GM18868 (cell line): ENCODE measurements around the gene BARD1.
"Not testable (repeated sequence)": the region's sequence is repeated elsewhere in the genome, so short reads cannot be mapped to it uniquely, and the experiment has no call there.

Experiments
- ATAC-seq: cut with Tn5 transposase; IDR thresholded peaks from one replicate; pipeline ENCODE4 v1.9.1; 2021; ENCODE audit warnings: mild to moderate bottlenecking, moderate library complexity; ENCODE audit not compliant: unreplicated experiment

Gene BARD1

DNA sequence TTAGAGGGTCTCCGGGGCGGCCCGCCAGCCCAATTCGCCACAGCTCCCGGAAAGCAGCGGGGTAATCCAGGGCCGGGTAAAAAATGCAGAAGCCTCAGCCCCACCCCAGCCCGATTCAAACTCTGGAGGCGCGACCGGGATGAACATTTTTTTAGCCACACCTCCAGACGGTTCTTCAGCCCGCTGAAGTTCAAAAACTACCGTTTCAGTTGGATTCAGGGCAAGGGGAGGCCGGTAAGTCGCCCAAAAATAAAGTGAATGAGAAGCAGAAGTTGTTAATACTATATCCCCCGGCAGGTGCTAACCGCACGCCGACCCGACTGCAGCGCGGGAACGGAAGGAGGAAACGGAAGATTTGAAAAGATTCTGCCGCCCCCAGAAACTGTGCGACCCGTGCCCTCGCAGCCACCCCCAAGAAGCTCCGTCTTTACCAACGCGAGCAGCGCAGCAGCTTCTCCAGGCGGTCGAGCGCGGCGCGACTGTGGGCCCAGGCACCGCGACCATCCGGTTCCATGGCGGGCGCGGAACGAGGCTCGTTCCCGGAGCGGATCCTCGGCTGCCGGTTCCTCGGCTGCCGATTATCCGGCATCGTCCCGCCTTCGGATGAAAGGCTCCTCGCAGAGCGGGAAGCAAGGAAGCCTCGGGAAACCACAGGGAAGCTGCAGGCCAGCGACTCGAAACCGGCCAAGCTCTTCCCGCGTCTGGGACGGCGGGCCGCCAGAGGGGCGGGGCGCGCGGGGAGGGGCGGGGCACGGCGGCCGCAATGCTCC, at the start of gene BARD1:
BARD1 (minus strand) TSS at position 703 of the 770 bp plus-strand sequence; CDS start at position 589, 114 bp downstream.
- ATAC-seq, result peak; percentile 22

- no peak for ATAC-seq
Measured at GRCh38 chr2:214856137-214856536, 46.7 kb upstream of the BARD1 start.

GRCh38 chr2:214853906-214854305, 44.4 kb upstream of the BARD1 start:
- ATAC-seq, result no peak

DNA sequence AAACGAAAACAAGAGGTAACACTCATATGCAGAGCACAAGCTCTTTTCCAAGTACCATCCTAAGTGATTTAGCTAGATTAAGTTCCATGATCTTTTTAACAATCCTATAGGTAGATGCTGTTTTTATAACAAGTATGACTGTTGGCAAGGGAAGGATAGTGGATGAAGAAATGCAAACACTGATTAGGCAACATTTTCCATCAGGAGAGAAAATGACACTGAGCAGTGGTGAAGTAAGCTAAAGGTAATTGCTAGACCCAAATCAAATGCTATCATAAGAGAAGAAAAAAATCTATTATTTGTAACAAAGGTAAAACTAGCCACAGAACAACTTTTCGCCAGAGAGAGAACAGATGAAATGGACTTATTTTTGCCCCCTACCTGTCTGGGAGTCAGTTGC, 34.3 kb upstream of the BARD1 start:
- ATAC-seq, result no peak

GRCh38 chr2:214839464-214839863, 30.0 kb upstream of the BARD1 start:
- peak; percentile 87 for ATAC-seq

GRCh38 chr2:214837466-214837865, 28.0 kb upstream of the BARD1 start:
- no peak for ATAC-seq

DNA sequence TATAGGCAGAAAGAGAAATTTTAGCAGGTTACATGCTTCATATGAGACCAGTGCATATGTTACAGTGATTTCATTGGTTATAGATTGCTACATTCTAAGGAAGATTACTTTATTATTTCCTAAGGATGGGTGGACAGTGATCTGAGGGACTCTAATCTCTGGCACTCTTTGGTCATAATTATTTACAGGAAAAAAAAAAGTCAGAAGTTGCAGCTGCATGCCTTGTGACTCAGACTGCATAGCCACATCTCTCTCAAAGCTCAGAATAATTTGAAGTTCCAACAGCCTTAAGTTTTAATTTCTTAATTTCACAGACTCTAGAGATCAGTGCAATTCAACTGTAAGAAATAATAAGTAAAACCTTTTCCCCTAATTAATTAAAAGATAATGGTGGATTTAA, 27.1 kb upstream of the BARD1 start:
- no peak for ATAC-seq

DNA sequence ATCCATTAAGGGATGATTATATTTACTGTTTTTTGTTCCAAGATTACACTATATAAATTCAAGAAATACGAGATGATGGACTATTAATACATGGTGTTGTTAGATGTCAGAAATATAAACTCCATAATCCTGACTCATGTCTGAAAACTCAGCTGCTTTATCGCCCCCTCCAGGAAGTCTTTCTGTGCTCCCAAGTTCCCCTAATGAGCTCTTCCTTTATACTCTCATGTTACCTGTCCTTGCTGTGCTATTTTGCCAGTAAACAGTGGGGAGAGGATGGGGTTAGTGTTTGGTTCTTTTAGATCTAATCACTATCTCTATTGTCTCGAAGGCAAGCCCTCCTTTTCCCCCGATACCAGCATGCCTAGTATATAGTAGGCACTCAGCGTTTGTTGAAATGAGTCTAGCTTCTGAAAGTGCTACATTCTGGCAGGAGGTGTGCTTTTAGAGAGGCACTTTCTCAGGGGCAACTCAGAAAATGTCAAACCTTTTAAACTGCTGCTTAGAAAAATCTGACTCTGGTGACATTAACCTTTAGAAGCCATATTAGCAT, 21.4 kb upstream of the BARD1 start:
- peak; percentile 77 for ATAC-seq

- no peak for ATAC-seq
Measured at GRCh38 chr2:214816008-214816533, 6.6 kb upstream of the BARD1 start.

GRCh38 chr2:214810671-214811070, 1.2 kb upstream of the BARD1 start:
- ATAC-seq, result no peak

GRCh38 chr2:214809751-214810564, 475 bp upstream of the BARD1 start:
- peak; percentile 84 for ATAC-seq

DNA sequence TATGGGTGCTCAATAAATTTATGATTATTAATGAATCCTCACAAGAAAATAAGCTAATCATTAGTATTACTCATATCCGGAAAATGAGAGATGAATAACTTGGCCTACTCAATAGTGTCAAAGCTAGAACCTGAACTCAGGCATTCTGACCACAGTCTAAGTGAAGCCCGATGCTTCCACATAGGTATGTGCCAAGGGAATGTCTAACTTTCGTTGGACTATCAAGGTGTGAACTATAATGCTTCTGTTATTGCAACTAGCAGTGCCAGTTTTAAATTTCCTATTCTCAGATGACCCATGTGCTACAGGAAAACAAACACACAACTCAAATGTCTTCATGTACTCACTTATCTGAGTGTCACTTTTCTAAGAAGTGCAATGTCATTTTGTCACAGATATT, 1.8 kb downstream of the BARD1 start:
- ATAC-seq, result no peak

GRCh38 chr2:214801768-214802397, 7.6 kb downstream of the BARD1 start:
- no peak for ATAC-seq

GRCh38 chr2:214801068-214801467, 8.4 kb downstream of the BARD1 start:
- ATAC-seq, result peak; percentile 40

GRCh38 chr2:214800180-214800579, 9.3 kb downstream of the BARD1 start:
- no peak for ATAC-seq

- ATAC-seq, result no peak
Measured at GRCh38 chr2:214796911-214797310, 12.6 kb downstream of the BARD1 start.

GRCh38 chr2:214783181-214783580, 26.3 kb downstream of the BARD1 start:
- not testable (repeated sequence) for ATAC-seq

DNA sequence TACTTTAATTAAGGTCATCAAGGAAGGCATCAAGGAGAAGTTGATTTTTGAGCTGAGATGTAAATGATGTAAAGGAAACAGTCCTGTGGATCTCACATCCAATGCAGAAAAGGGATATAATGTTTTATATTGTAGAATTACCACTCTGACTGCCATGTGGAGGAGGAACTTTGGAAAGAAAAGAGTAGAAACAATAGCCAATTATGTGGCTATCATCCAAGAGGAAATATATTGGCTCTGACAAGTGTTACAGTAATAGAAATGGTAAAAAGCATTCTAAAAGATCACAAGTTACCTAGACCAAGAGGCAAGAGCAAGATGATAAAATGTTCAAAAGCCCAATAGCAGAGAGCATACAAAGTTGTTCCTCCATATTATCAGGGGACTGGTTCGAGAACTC, 26.8 kb downstream of the BARD1 start:
- ATAC-seq, result no peak

- no peak for ATAC-seq
Measured at GRCh38 chr2:214781226-214781625, 28.3 kb downstream of the BARD1 start.

- ATAC-seq, result no peak
Measured at GRCh38 chr2:214775971-214776370, 33.5 kb downstream of the BARD1 start.

GRCh38 chr2:214774108-214774507, 35.4 kb downstream of the BARD1 start:
- ATAC-seq, result no peak
